ENCODE results near the gene ZBTB46. TPM values are rescaled to one million over a fixed set of nuclear protein-coding genes. Genes with fewer than 3 reads are reported as not detected.
"Not testable (repeated sequence)": the region's sequence is repeated elsewhere in the genome, so short reads cannot be mapped to it uniquely, and the experiment has no call there.

Gene ZBTB46
- total and polyA plus RNA-seq, 2 experiments from 2014 or later = 2.0 to 4.0 TPM

GRCh38 chr20:63854069-63854765, 23.2 kb upstream of the ZBTB46 start:
- H3K4me3 ChIP-seq = no peak overlapping the region
- DNase-seq (ENCODE audit: low spot score) = no peak
- WGBS (ENCODE audit: low lambda C conversion rate, missing lambda C conversion rate) = 55% methylated on average over 13 of the region's 17 CpGs
- no peaks in the 10 kb centered on the region for H3K79me2 ChIP-seq
- H3K27ac ChIP-seq = no peak overlapping the region
- H2AFZ ChIP-seq = no peak overlapping the region
- H3K36me3 ChIP-seq (replicated peaks; ENCODE audit: insufficient read depth, low read depth) = no peaks in the 10 kb centered on the region
- peaks cover 23% of the 10 kb centered on the region for H3K27me3 ChIP-seq
- no peaks in the 10 kb centered on the region for H3K9me2 ChIP-seq (replicated peaks; ENCODE audit: insufficient read depth)
- no peak for TF ChIP-seq EZH2 (IDR thresholded peaks at IDR 0.05; ENCODE audit: borderline replicate concordance)
- TF ChIP-seq EZH2phosphoT487 (IDR thresholded peaks at IDR 0.05; ENCODE audit: low read depth, severe bottlenecking, unreplicated experiment) = no peak
- no peak for TF ChIP-seq CTCF (IDR thresholded peaks at IDR 0.05; ENCODE audit: poor library complexity)
- H3K4me1 ChIP-seq (ENCODE audit: insufficient read depth) = peaks cover 36% of the 10 kb centered on the region
- peak overlapping the region; percentile 75 for H3K4me2 ChIP-seq
- H4K20me1 ChIP-seq (ENCODE audit: insufficient read depth, poor library complexity, severe bottlenecking) = no peaks in the 10 kb centered on the region
- no peaks in the 10 kb centered on the region for H3K9me3 ChIP-seq (ENCODE audit: low read depth)

- H3K9me3 ChIP-seq (ENCODE audit: low read depth); H3K9me2 ChIP-seq (replicated peaks; ENCODE audit: insufficient read depth); H3K27ac ChIP-seq; H3K36me3 ChIP-seq (replicated peaks; ENCODE audit: insufficient read depth, low read depth); H2AFZ ChIP-seq; DNase-seq (ENCODE audit: low spot score); H3K4me3 ChIP-seq; H4K20me1 ChIP-seq (ENCODE audit: insufficient read depth, poor library complexity, severe bottlenecking); H3K79me2 ChIP-seq; H3K4me2 ChIP-seq: not testable (repeated sequence)
- peaks cover 32% of the 10 kb centered on the region for H3K4me1 ChIP-seq (ENCODE audit: insufficient read depth)
- 90% methylated on average over 4 of the region's 4 CpGs for WGBS (ENCODE audit: low lambda C conversion rate, missing lambda C conversion rate)
- peaks cover 23% of the 10 kb centered on the region for H3K27me3 ChIP-seq
Observed at GRCh38 chr20:63853733-63854068, 22.6 kb upstream of the ZBTB46 start.

DNA sequence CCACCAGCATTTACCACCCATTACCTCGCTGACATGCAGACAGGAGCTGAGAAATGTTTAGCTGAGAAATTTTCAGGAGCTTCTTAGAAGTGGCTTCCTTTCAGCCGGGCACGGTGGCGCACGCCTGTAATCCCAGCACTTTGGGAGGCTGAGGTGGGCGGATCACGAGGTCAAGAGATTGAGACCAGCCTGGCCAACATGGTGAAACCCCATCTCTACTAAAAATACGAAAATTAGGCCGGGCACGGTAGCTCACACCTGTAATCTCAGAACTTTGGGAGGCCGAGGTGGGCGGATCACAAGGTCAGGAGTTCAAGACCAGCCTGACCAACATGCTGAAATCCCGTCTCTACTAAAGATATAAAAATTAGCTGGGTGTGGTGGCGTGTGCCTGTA, 20.5 kb upstream of the ZBTB46 start:
- not testable (repeated sequence) for H3K27ac ChIP-seq; H3K36me3 ChIP-seq (replicated peaks; ENCODE audit: insufficient read depth, low read depth); H3K9me3 ChIP-seq (ENCODE audit: low read depth); H3K9me2 ChIP-seq (replicated peaks; ENCODE audit: insufficient read depth); H2AFZ ChIP-seq; H4K20me1 ChIP-seq (ENCODE audit: insufficient read depth, poor library complexity, severe bottlenecking); H3K79me2 ChIP-seq; DNase-seq (ENCODE audit: low spot score); H3K4me2 ChIP-seq; H3K4me3 ChIP-seq
- Histone ChIP-seq H3K4me1 (ENCODE audit: insufficient read depth) (peaks cover 28% of the 10 kb centered on the region), H3K27me3 (peaks cover 23% of the 10 kb centered on the region)
- 92% methylated on average over 13 of the region's 14 CpGs for WGBS (ENCODE audit: low lambda C conversion rate, missing lambda C conversion rate)

DNA sequence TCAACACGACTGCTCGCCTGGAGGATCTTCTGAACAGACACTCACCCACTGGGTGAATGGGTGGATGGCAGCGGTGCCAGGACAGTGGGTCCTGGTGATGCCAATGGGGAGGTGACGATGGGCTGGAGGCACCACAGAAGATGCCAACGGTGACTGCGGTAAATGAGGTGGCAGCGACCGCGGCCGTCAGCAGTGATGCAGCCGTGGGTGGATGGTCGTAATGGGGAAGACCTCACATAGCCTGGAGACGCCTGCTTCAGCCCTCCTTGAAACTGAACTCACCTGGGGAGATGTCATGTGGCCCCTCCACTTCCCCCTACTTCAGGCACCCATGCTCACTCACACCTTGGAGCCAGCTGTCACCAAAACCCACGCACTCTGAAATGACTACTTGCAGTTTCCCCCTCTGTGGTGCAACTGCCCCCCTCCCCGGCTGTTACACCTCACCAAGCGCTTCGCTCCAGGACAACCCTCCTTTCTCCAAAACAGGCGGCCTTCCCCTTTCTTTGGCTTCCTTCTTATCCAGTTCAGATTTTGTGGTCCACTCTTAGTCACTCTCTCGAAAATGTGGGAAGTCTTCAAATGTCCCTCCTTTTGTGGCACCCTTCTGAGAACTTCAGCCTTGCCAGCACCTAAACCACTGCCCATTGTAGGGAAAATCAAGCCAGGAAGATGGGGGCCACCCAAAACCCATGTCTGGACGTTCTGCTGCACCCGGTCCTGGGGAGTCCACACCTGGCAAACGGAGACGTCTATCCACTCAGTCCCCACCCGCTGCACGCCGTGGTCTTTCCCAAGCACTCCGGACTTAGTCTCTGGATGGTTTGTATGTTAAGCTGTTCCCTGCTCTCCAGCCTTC, 19.9 kb upstream of the ZBTB46 start:
- Histone ChIP-seq H4K20me1 (ENCODE audit: insufficient read depth, poor library complexity, severe bottlenecking) (no peaks in the 10 kb centered on the region), H3K4me1 (ENCODE audit: insufficient read depth) (peaks cover 34% of the 10 kb centered on the region), H3K36me3 (replicated peaks; ENCODE audit: insufficient read depth, low read depth) (no peaks in the 10 kb centered on the region), H3K27me3 (peaks cover 17% of the 10 kb centered on the region), H3K4me2 (no peak overlapping the region), H3K27ac (no peak overlapping the region), H2AFZ (no peak overlapping the region), H3K9me3 (ENCODE audit: low read depth) (no peaks in the 10 kb centered on the region), H3K79me2 (no peaks in the 10 kb centered on the region), H3K4me3 (no peak overlapping the region), H3K9me2 (replicated peaks; ENCODE audit: insufficient read depth) (no peaks in the 10 kb centered on the region)
- WGBS (ENCODE audit: low lambda C conversion rate, missing lambda C conversion rate) = 89% methylated on average over 27 of the region's 27 CpGs
- DNase-seq (ENCODE audit: low spot score) = no peak
- TF ChIP-seq EZH2phosphoT487 (IDR thresholded peaks at IDR 0.05; ENCODE audit: low read depth, severe bottlenecking, unreplicated experiment) = no peak
- TF ChIP-seq EZH2 (IDR thresholded peaks at IDR 0.05; ENCODE audit: borderline replicate concordance) = no peak
- no peak for TF ChIP-seq CTCF (IDR thresholded peaks at IDR 0.05; ENCODE audit: poor library complexity)

Data from hepatocyte (in vitro differentiated cells).